ENCODE results near the gene ACBD3.

Gene ACBD3

DNA sequence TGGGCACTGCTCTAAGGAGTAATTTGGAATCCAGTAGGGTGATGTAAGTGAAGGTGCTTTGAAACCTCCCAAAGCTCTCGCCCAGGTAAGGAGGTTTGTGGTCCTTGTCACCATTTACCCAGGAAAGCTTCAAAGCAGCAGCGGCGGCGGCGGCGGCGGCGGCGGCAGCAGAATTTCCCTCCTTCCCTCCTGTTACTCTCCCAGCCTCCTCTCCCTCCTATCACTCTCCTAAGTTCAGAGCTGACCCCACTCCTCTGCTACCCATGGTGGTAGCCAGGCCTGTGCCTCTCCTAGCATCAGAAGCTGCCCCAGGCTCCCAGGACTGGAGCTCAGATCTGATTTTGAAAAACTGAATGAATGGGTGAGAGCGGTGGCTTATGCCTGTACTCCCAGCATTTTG lies 60.7 kb downstream of the ACBD3 start:
- no peak overlapping the region for H3K4me3 ChIP-seq (ENCODE audit: low read depth, low read length)
- DNase-seq (ENCODE audit: low read depth, low spot score): no peak
- TF ChIP-seq, protein P1, sequence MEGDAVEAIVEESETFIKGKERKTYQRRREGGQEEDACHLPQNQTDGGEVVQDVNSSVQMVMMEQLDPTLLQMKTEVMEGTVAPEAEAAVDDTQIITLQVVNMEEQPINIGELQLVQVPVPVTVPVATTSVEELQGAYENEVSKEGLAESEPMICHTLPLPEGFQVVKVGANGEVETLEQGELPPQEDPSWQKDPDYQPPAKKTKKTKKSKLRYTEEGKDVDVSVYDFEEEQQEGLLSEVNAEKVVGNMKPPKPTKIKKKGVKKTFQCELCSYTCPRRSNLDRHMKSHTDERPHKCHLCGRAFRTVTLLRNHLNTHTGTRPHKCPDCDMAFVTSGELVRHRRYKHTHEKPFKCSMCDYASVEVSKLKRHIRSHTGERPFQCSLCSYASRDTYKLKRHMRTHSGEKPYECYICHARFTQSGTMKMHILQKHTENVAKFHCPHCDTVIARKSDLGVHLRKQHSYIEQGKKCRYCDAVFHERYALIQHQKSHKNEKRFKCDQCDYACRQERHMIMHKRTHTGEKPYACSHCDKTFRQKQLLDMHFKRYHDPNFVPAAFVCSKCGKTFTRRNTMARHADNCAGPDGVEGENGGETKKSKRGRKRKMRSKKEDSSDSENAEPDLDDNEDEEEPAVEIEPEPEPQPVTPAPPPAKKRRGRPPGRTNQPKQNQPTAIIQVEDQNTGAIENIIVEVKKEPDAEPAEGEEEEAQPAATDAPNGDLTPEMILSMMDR (IDR thresholded peaks at IDR 0.05; ENCODE audit: low read depth, low read length): no peak
- in situ Hi-C loops (cut with HindIII; ENCODE audit: low sequenced_read_pairs): no loop called here

DNA sequence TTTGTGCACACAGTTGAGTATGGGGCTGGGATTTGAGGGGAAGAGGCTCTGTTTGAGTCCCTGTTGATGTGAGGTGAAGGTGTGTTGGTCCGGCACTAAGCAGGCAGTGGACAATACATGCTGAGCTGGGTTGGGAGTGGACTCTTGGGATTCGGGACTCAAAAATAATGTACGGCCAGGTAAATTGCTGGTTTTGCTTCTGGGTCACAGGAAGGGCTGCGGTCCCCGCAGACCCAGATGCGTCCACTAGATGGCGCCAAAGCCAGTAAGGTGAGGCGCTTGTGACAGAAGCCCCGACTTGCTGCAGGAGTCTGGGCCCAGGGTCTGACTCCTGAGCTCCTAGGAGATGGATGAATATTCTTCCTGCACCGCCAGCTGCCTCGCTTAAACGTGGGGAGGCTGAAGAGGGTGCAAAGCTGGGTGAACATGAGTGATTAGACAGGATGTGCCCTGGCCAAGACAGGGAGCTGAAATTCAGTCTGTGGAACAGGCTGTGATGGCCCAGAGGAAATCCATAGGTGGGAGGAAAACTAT lies 61.4 kb downstream of the ACBD3 start:
- DNase-seq (ENCODE audit: low read depth, low spot score): peak; percentile 82
- in situ Hi-C loops (cut with HindIII; ENCODE audit: low sequenced_read_pairs): no loop called here
- TF ChIP-seq, protein P1 (IDR thresholded peaks at IDR 0.05; ENCODE audit: low read depth, low read length): peak; percentile 94
- H3K4me3 ChIP-seq (ENCODE audit: low read depth, low read length): no peak overlapping the region

DNA sequence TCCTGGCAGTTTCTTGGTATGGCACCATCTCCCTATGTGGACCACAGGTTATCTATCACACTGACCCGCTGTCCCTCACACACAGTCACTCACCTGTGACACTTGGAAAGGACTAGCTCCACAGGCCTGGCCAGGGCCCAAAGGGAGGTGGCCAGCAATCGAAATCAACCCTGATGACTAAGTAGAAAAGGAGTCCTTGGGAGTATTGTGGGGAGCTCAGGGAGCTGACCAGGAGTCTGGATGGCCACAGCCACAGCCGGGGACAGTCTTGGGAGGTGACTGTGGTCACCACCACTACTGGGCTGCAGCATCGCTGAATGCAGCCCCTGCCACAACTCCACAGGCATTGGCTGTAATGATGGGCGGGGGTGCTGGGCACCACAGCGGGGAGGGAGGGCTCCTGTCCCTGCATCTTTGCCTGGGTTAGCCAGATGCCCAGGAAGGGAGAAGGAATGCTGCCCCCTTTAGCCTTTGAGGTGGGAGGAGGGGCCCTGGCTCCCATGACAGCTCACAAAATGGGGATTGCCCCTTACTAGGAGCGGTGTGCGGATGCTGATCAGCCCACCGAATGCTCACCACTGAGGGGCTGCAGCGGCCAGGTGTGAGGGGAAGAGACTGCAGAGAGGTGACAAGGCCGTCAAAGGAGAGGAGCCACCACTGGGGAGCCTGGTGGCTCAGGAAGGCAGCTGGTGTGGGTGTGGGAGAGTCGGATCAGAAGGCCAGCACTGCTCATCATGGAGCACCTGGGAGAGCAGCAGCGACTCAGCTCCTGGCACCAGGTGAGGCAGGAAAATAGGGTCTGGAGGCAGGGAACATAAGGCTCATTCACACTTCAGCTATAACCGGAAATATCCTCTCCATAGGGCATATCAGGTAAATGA lies 62.7 kb downstream of the ACBD3 start:
- in situ Hi-C loops (cut with HindIII; ENCODE audit: low sequenced_read_pairs): no loop called here
- TF ChIP-seq, protein P1 (IDR thresholded peaks at IDR 0.05; ENCODE audit: low read depth, low read length): no peak
- H3K4me3 ChIP-seq (ENCODE audit: low read depth, low read length): no peak overlapping the region
- DNase-seq (ENCODE audit: low read depth, low spot score): no peak

DNA sequence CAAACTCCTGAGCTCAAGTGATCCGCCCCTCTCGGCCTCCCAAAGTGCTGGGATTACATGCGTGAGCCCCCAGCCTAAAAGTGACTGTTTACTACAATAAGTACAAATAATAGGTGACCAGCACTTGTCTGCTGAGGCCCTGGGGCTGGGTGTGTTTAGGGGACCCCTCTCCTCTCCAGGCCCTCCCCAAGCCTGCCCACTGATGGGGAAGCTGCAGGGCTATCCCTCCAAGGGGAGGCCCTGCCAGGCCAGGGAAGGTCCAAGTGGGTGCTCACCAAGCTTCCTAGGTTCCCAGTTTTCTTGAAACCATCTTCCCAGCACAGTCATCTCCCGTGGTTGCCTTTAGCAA lies 63.4 kb downstream of the ACBD3 start:
- H3K4me3 ChIP-seq (ENCODE audit: low read depth, low read length): no peak overlapping the region
- in situ Hi-C loops (cut with HindIII; ENCODE audit: low sequenced_read_pairs): no loop called here
- DNase-seq (ENCODE audit: low read depth, low spot score): no peak
- TF ChIP-seq, protein P1 (IDR thresholded peaks at IDR 0.05; ENCODE audit: low read depth, low read length): no peak

GRCh38 chr1:226121587-226122400 lies 64.7 kb downstream of the ACBD3 start:
- H3K4me3 ChIP-seq (ENCODE audit: low read depth, low read length): peak overlapping the region; percentile 53
- peak; percentile 21 for DNase-seq (ENCODE audit: low read depth, low spot score)
- in situ Hi-C loops (cut with HindIII; ENCODE audit: low sequenced_read_pairs): no loop called here
- TF ChIP-seq, protein P1 (IDR thresholded peaks at IDR 0.05; ENCODE audit: low read depth, low read length): peak; percentile 49

- in situ Hi-C loops (cut with HindIII; ENCODE audit: low sequenced_read_pairs): no loop called here
- TF ChIP-seq, protein P1 (IDR thresholded peaks at IDR 0.05; ENCODE audit: low read depth, low read length): no peak
- no peak for DNase-seq (ENCODE audit: low read depth, low spot score)
- H3K4me3 ChIP-seq (ENCODE audit: low read depth, low read length): peak overlapping the region; percentile 7
These were observed 65.4 kb downstream of the ACBD3 start for GRCh38 chr1:226121049-226121586.

All from astrocyte of the spinal cord (primary cell).